ENCODE data around the gene PROKR2.

The PROKR2 gene

DNA sequence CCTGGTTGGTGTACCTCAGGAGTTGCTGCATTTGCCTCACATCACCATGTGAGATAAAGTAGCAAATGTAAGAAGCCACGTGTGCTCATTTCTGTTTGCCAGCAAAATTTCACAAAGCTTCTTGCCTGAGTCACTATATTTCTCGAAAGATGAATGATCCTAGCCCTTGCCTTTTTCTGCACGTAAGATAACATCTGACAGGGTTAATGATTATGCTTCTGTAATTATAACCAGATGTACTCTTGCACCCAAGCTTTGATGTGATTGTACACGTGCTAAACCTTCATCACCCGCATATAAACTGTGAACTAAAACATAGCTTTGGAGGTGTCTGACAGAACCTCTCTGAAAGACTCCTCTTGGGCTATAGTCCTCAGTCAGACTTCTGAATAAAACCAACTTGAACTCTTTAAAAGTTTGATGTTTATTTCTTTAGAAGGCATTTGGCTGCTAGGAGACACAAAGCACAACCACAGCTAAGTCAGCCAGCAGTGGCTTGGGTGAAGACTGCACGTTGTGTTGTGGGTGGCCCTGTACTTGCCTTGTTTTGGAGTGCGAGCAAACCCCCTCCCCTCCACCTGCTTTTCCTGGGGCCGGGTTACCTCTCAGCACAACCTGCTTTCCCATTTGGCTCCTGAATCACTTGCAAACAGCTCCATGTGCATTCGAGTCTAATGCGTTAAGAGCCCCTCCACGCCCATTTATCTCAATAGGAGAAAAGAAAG, 19.3 kb downstream of the PROKR2 start:
- DNase-seq (ENCODE audit: low read depth) = peak; percentile 35
- TF ChIP-seq CTCF (conservative IDR thresholded peaks at IDR 0.05; ENCODE audit: control insufficient read depth, insufficient read depth, low read depth, low read length) = no peak
- H3K4me3 ChIP-seq (ENCODE audit: control insufficient read depth, low read depth, low read length) = no peak overlapping the region

- no peak overlapping the region for H3K4me3 ChIP-seq (ENCODE audit: control insufficient read depth, low read depth, low read length)
- DNase-seq (ENCODE audit: low read depth) = no peak
- TF ChIP-seq CTCF (conservative IDR thresholded peaks at IDR 0.05; ENCODE audit: control insufficient read depth, insufficient read depth, low read depth, low read length) = no peak
Measured at GRCh38 chr20:5290596-5290995, 26.2 kb downstream of the PROKR2 start.

GRCh38 chr20:5282561-5282960, 34.2 kb downstream of the PROKR2 start:
- TF ChIP-seq CTCF (conservative IDR thresholded peaks at IDR 0.05; ENCODE audit: control insufficient read depth, insufficient read depth, low read depth, low read length) = no peak
- no peak for DNase-seq (ENCODE audit: low read depth)

GRCh38 chr20:5279661-5280060, 37.1 kb downstream of the PROKR2 start:
- TF ChIP-seq CTCF (conservative IDR thresholded peaks at IDR 0.05; ENCODE audit: control insufficient read depth, insufficient read depth, low read depth, low read length) = no peak
- H3K4me3 ChIP-seq (ENCODE audit: control insufficient read depth, low read depth, low read length) = no peak overlapping the region

More at GRCh38 chr20:5282561-5282960, 34.2 kb downstream of the PROKR2 start:
- no peak overlapping the region for H3K4me3 ChIP-seq (ENCODE audit: control insufficient read depth, low read depth, low read length)

DNA sequence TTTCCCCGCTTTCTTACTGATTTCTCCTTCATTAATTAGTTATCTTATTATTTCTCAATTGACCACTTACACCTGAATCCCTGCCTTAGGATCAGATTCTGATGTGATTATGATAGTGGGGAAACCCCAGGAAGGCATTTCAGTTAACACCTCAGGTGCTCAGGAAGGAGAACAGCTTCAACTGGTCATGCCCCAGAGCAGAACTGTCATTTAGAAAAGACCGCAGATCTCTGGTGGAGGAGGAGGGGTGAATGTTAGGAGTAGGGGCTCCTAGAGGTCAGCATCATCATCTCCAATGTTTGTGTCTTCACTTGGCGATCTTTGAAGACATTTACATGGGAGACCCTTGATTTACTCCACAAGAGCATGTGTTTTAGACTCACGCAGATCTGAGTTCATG, 44.5 kb downstream of the PROKR2 start:
- DNase-seq (ENCODE audit: low read depth) = no peak
- TF ChIP-seq CTCF (conservative IDR thresholded peaks at IDR 0.05; ENCODE audit: control insufficient read depth, insufficient read depth, low read depth, low read length) = no peak
- H3K4me3 ChIP-seq (ENCODE audit: control insufficient read depth, low read depth, low read length) = no peak overlapping the region

More at GRCh38 chr20:5279661-5280060, 37.1 kb downstream of the PROKR2 start:
- DNase-seq (ENCODE audit: low read depth) = no peak

DNA sequence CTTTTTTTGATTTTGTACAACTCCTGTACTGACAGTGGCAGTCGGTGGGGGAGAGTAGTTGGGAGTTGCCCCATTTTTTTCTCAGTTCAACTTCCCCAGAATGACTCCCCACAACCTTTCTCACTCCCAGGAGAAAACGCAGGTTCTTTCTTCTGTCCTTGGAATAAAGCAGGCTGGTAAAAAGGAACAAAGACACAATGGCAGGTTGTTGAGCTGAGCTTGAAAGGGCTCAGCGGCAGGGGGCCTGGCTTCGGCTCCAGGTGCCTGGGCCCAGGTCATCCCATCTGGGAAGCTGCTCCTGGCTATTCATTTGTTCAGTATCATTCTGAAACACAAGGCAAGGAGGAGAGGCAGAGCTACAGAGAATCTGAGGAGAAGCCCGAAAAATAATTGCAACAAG, 46.2 kb downstream of the PROKR2 start:
- no peak for TF ChIP-seq CTCF (conservative IDR thresholded peaks at IDR 0.05; ENCODE audit: control insufficient read depth, insufficient read depth, low read depth, low read length)
- DNase-seq (ENCODE audit: low read depth) = no peak
- H3K4me3 ChIP-seq (ENCODE audit: control insufficient read depth, low read depth, low read length) = no peak overlapping the region

Data from fibroblast of mammary gland (primary cell).